ENCODE results near the gene HSD17B11.
A peak's percentile ranks its signal among the peaks of the same experiment; 100 is the strongest.
"Not testable (repeated sequence)": the region's sequence is repeated elsewhere in the genome, so short reads cannot be mapped to it uniquely, and the experiment has no call there.

HSD17B11 gene, protein sequence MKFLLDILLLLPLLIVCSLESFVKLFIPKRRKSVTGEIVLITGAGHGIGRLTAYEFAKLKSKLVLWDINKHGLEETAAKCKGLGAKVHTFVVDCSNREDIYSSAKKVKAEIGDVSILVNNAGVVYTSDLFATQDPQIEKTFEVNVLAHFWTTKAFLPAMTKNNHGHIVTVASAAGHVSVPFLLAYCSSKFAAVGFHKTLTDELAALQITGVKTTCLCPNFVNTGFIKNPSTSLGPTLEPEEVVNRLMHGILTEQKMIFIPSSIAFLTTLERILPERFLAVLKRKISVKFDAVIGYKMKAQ

DNA sequence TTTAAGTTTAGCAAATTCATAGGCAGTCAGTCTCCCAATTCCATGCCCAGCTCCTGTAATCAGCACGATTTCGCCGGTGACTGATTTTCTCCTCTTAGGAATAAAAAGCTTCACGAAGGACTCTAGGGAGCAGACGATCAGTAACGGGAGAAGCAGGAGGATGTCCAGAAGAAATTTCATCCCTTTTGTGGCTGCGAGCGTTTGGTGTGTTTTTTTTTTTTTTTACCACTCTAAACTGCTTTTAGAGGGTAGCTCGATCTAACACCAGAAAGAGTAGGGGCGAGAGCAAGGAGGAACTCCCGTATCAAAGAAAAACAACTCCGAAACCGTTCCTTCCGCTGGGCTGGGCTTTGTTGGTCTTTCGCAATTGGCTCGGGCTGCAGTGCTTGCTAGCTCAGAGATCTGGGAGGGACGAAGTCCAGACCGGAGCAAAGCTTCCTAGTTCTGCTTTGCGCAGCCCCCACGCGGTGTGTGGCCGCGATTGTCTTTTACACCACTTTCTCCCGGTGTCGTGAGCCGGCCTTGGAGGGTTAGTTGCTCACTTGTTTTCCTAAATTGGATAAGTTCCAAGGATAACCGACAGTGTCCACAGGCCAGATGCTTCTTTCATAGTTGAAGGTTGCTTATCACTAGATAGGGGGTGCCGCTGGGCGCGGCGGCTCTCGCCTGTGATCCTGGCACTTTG, at the start of gene HSD17B11:
Gene HSD17B11, minus strand, starts transcription at position 298 of the 685 bp plus-strand sequence. Its CDS starts 118 bp downstream, at position 180.
- Histone ChIP-seq H3K27me3 (ENCODE audit: control insufficient read depth, insufficient read depth, low read length) (no peaks in the 10 kb centered on the region), H3K4me1 (ENCODE audit: control insufficient read depth, insufficient read depth, low read length) (no peaks in the 10 kb centered on the region), H3K9me3 (ENCODE audit: control insufficient read depth, insufficient read depth, low read length) (no peaks in the 10 kb centered on the region), H3K36me3 (ENCODE audit: control insufficient read depth, insufficient read depth, low read length) (no peaks in the 10 kb centered on the region), H3K4me3 (ENCODE audit: low read length) (peak within 1 kb of the TSS; percentile 37; the same call in 1 of the 2 replicates), H3K27ac (ENCODE audit: low read length) (no peak within 1 kb of the TSS)
- WGBS (ENCODE audit: insufficient coverage, insufficient read length), result no CpG with 5 or more reads among the region's 32 CpGs
- peak; percentile 63 for DNase-seq (ENCODE audit: low read depth, low spot score)

DNA sequence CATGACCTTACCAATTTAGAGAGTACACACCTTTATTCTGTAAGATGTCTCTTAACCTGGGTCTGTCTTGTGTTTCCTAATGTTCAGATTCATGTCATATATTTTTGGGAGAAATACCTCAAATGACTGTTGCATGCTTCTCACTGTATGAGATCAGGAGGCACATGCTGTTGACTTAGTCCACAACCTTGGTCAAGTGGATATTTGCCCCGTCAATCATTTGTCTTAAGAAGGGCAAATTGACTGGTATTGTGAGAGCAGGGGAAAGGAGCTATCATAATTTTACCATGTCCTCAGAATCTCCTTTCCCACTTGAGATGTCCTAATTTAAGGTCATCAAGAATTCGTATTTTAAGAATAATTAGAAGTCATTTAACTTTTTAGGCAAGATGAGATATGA, 42.4 kb upstream of the HSD17B11 start:
- no peaks in the 10 kb centered on the region for H3K36me3 ChIP-seq (ENCODE audit: control insufficient read depth, insufficient read depth, low read length)
- no peak for DNase-seq (ENCODE audit: low read depth, low spot score)
- H3K27me3 ChIP-seq (ENCODE audit: control insufficient read depth, insufficient read depth, low read length), result no peaks in the 10 kb centered on the region
- H3K4me3 ChIP-seq (ENCODE audit: low read length), result no peak overlapping the region
- H3K9me3 ChIP-seq (ENCODE audit: control insufficient read depth, insufficient read depth, low read length), result no peaks in the 10 kb centered on the region
- H3K27ac ChIP-seq (ENCODE audit: low read length), result no peak overlapping the region
- no peaks in the 10 kb centered on the region for H3K4me1 ChIP-seq (ENCODE audit: control insufficient read depth, insufficient read depth, low read length)
- WGBS (ENCODE audit: insufficient coverage, insufficient read length), result 100% methylated on average over 1 of the region's 2 CpGs

GRCh38 chr4:87430038-87430437, 39.0 kb upstream of the HSD17B11 start:
- Histone ChIP-seq H3K4me1 (ENCODE audit: control insufficient read depth, insufficient read depth, low read length) (no peaks in the 10 kb centered on the region), H3K27ac (ENCODE audit: low read length) (no peak overlapping the region), H3K27me3 (ENCODE audit: control insufficient read depth, insufficient read depth, low read length) (no peaks in the 10 kb centered on the region), H3K9me3 (ENCODE audit: control insufficient read depth, insufficient read depth, low read length) (no peaks in the 10 kb centered on the region), H3K36me3 (ENCODE audit: control insufficient read depth, insufficient read depth, low read length) (no peaks in the 10 kb centered on the region), H3K4me3 (ENCODE audit: low read length) (no peak overlapping the region)
- DNase-seq (ENCODE audit: low read depth, low spot score), result no peak
- WGBS (ENCODE audit: insufficient coverage, insufficient read length), result no CpG with 5 or more reads among the region's 2 CpGs

DNA sequence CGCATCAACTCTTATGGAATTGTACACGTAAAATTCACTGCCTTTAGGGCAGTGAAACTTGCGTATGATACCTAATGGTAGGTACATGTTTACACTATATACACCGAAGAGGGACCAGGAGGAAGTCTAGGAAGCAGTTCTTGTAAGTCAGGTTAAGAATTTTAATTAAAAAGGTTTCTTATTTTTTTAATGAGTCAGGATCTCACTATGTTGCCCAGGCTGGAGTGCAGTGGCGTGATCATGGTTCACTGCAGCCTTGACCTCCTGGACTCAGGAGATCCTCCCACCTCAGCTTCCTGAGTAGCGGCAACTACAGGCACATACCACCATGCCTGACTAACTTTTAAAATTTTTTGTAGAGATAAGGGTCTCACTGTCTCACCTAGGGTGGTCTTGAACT, 38.0 kb upstream of the HSD17B11 start:
- Histone ChIP-seq H3K27ac (ENCODE audit: low read length) (no peak overlapping the region), H3K27me3 (ENCODE audit: control insufficient read depth, insufficient read depth, low read length) (no peaks in the 10 kb centered on the region), H3K36me3 (ENCODE audit: control insufficient read depth, insufficient read depth, low read length) (no peaks in the 10 kb centered on the region), H3K9me3 (ENCODE audit: control insufficient read depth, insufficient read depth, low read length) (no peaks in the 10 kb centered on the region), H3K4me1 (ENCODE audit: control insufficient read depth, insufficient read depth, low read length) (no peaks in the 10 kb centered on the region), H3K4me3 (ENCODE audit: low read length) (no peak overlapping the region)
- WGBS (ENCODE audit: insufficient coverage, insufficient read length), result no CpG with 5 or more reads among the region's 6 CpGs
- no peak for DNase-seq (ENCODE audit: low read depth, low spot score)

DNA sequence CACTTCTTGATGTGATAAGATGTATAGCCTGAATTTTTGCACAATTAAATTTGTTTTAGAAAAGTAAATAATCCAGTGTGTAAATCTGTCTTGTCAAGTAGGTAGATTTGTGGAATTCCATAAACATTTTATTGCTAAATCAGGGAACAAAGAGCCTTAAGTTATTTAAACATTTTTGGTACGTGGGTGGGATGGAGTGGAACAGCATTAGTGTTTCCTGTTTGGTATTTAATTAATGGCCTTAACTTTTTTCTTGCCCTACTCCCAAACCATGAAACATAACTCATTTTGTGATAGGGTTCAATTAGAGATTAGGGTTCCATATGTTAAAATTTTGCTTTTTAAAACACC, 36.5 kb upstream of the HSD17B11 start:
- no peak for DNase-seq (ENCODE audit: low read depth, low spot score)
- Histone ChIP-seq H3K4me3 (ENCODE audit: low read length) (no peak overlapping the region), H3K27me3 (ENCODE audit: control insufficient read depth, insufficient read depth, low read length) (no peaks in the 10 kb centered on the region), H3K27ac (ENCODE audit: low read length) (no peak overlapping the region), H3K9me3 (ENCODE audit: control insufficient read depth, insufficient read depth, low read length) (no peaks in the 10 kb centered on the region), H3K4me1 (ENCODE audit: control insufficient read depth, insufficient read depth, low read length) (no peaks in the 10 kb centered on the region), H3K36me3 (ENCODE audit: control insufficient read depth, insufficient read depth, low read length) (no peaks in the 10 kb centered on the region)
- WGBS (ENCODE audit: insufficient coverage, insufficient read length), result no CpG with 5 or more reads among the region's 1 CpG

GRCh38 chr4:87426865-87427517, 36.0 kb upstream of the HSD17B11 start:
- Histone ChIP-seq H3K36me3 (ENCODE audit: control insufficient read depth, insufficient read depth, low read length) (no peaks in the 10 kb centered on the region), H3K9me3 (ENCODE audit: control insufficient read depth, insufficient read depth, low read length) (no peaks in the 10 kb centered on the region), H3K4me3 (ENCODE audit: low read length) (no peak overlapping the region), H3K27me3 (ENCODE audit: control insufficient read depth, insufficient read depth, low read length) (no peaks in the 10 kb centered on the region), H3K4me1 (ENCODE audit: control insufficient read depth, insufficient read depth, low read length) (no peaks in the 10 kb centered on the region), H3K27ac (ENCODE audit: low read length) (no peak overlapping the region)
- DNase-seq (ENCODE audit: low read depth, low spot score), result no peak
- no CpG with 5 or more reads among the region's 3 CpGs for WGBS (ENCODE audit: insufficient coverage, insufficient read length)

GRCh38 chr4:87425711-87426110, 34.7 kb upstream of the HSD17B11 start:
- no peak for DNase-seq (ENCODE audit: low read depth, low spot score)
- no CpG with 5 or more reads among the region's 2 CpGs for WGBS (ENCODE audit: insufficient coverage, insufficient read length)
- no peaks in the 10 kb centered on the region for H3K9me3 ChIP-seq (ENCODE audit: control insufficient read depth, insufficient read depth, low read length)
- no peaks in the 10 kb centered on the region for H3K27me3 ChIP-seq (ENCODE audit: control insufficient read depth, insufficient read depth, low read length)
- H3K27ac ChIP-seq (ENCODE audit: low read length), result no peak overlapping the region
- 0 out of 2 replicates have a peak, but pooled peaks cover 1% of the 10 kb centered on the region for H3K4me1 ChIP-seq (ENCODE audit: control insufficient read depth, insufficient read depth, low read length)
- H3K4me3 ChIP-seq (ENCODE audit: low read length), result no peak overlapping the region
- no peaks in the 10 kb centered on the region for H3K36me3 ChIP-seq (ENCODE audit: control insufficient read depth, insufficient read depth, low read length)

DNA sequence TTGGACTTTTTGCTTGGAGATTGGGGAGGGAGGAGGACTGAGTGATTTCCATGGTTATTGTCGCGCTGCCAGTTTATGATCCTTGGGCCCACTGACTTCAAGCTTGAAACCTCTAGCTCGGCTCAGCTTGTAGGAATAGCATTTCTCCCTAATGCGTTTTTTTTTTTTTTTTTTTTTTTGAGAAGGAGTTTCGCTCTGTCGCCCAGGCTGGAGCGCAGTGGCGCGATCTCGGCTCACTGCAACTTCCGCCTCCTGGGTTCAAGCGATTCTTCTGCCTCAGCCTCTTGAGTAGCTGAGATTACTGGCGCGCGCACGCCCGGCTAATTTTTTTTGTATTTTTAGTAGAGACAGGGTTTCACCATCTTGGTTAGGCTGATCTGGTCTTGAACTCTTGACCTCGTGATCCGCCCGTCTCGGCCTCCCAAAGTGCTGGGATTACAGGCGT, 33.1 kb upstream of the HSD17B11 start:
- not testable (repeated sequence) for H3K9me3 ChIP-seq (ENCODE audit: control insufficient read depth, insufficient read depth, low read length); H3K27me3 ChIP-seq (ENCODE audit: control insufficient read depth, insufficient read depth, low read length); H3K36me3 ChIP-seq (ENCODE audit: control insufficient read depth, insufficient read depth, low read length); H3K27ac ChIP-seq (ENCODE audit: low read length); H3K4me3 ChIP-seq (ENCODE audit: low read length); DNase-seq (ENCODE audit: low read depth, low spot score); H3K4me1 ChIP-seq (ENCODE audit: control insufficient read depth, insufficient read depth, low read length)
- no CpG with 5 or more reads among the region's 22 CpGs for WGBS (ENCODE audit: insufficient coverage, insufficient read length)

- Histone ChIP-seq H3K27me3 (ENCODE audit: control insufficient read depth, insufficient read depth, low read length) (no peaks in the 10 kb centered on the region), H3K36me3 (ENCODE audit: control insufficient read depth, insufficient read depth, low read length) (no peaks in the 10 kb centered on the region), H3K4me1 (ENCODE audit: control insufficient read depth, insufficient read depth, low read length) (peaks cover 3% of the 10 kb centered on the region; the same call in 1 of the 2 replicates), H3K9me3 (ENCODE audit: control insufficient read depth, insufficient read depth, low read length) (no peaks in the 10 kb centered on the region), H3K27ac (ENCODE audit: low read length) (no peak overlapping the region), H3K4me3 (ENCODE audit: low read length) (peak overlapping the region; percentile 82; the same call in 1 of the 2 replicates)
- WGBS (ENCODE audit: insufficient coverage, insufficient read length), result no CpG with 5 or more reads among the region's 3 CpGs
- DNase-seq (ENCODE audit: low read depth, low spot score), result no peak
Measured at GRCh38 chr4:87423317-87424098, 32.5 kb upstream of the HSD17B11 start.

All from iPS DF 6.9 (cell line).